Adrenal gland (tissue), 5 donors: ENCODE measurements around the gene SUPT6H.
A peak's percentile ranks its signal among the peaks of the same experiment; 100 is the strongest.

ENCODE experiments used
- POLR2A ChIP-seq, 2 donors: fragments of 450-650 bp; IDR thresholded peaks; one replicate each; pipeline ENCODE4 v1.6.1; 2017; ENCODE audit warnings: antibody characterized with exemption in 2 of 2, mild to moderate bottlenecking in 2 of 2, moderate library complexity in 1 of 2
- TF ChIP-seq, protein P1 (sequence below), 6 experiments: fragments of 450-650 bp in 4 of 6; fragments of 200-600 bp in 2 of 6; sonication (generic) in 1 of 6; IDR thresholded peaks; 1 replicate in 5 of 6; 2 replicates in 1 of 6; pipeline versions ENCODE4 v1.5.1 to v1.8.0; 2016 to 2021; ENCODE audit warnings: antibody characterized with exemption in 6 of 6, mild to moderate bottlenecking in 2 of 6, moderate library complexity in 1 of 6
- donor health status: DM: no; HTN: no; CAD: no.

DNA sequence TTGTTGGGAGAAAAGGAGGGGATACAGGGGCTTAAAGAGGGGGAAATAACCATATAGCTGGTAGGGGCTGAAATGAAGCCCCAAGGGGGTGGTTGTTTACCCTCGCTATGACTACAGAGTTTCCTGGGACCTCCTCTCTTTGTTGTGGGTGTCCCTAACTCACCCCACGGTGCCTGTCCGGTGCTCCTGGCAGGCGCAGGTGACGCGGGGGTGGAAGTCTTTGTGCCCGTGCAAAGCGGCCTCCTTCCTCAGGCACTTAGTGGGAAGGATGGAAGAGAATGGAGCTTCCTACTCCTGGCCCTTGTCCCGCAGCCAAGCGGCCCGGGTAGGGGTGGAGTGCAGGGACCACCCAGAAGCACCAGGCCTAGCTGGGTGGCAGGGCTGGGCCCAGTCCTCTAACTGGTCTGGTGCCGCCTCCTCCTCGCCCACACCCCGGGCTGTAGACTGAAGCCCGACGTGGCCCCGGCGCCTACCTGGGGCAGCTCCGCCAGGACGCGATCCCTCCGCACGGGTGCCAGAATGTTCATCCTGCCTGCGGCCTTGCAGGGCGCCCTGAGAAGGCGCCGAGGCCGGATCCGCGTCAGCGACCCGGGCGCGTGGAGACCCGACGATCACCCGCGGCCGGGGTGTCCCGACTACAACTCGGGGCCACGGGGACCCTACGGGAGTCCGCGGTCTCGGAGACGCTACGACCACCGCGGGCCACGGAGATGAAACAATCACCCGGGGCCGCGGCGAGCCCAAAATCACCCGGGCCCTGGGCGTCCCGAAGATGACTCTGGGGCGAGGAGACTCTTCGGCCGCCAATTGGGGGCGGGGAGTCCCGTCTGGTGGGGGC is 55.0 kb downstream of the SUPT6H start:
- TF ChIP-seq, protein P1, sequence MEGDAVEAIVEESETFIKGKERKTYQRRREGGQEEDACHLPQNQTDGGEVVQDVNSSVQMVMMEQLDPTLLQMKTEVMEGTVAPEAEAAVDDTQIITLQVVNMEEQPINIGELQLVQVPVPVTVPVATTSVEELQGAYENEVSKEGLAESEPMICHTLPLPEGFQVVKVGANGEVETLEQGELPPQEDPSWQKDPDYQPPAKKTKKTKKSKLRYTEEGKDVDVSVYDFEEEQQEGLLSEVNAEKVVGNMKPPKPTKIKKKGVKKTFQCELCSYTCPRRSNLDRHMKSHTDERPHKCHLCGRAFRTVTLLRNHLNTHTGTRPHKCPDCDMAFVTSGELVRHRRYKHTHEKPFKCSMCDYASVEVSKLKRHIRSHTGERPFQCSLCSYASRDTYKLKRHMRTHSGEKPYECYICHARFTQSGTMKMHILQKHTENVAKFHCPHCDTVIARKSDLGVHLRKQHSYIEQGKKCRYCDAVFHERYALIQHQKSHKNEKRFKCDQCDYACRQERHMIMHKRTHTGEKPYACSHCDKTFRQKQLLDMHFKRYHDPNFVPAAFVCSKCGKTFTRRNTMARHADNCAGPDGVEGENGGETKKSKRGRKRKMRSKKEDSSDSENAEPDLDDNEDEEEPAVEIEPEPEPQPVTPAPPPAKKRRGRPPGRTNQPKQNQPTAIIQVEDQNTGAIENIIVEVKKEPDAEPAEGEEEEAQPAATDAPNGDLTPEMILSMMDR (IDR thresholded peaks at IDR 0.05), result peak in 1 of 6 experiments; percentile 5
- no peak for TF ChIP-seq POLR2A (IDR thresholded peaks at IDR 0.05)
